AG04449 (cell line): Measurements from ENCODE around the gene MAP2K6.
A peak's percentile ranks its signal among the peaks of the same experiment; 100 is the strongest.

ENCODE experiments used
- CTCF ChIA-PET: fragments of 350-600 bp; formaldehyde crosslinking; extraction: SDS; loops from one replicate; lab custom pipeline; 2021; ENCODE audit warnings: antibody characterized with exemption; lab: Yijun Ruan, JAX
- POLR2A ChIA-PET: fragments of 400-600, 350-600 bp; formaldehyde crosslinking; extraction: SDS; loops from one replicate; lab custom pipeline; 2020; ENCODE audit warnings: antibody characterized with exemption, inconsistent platforms; lab: Yijun Ruan, JAX
- DNase-seq: peaks from one replicate; pipeline ENCODE4 v3.0.0-alpha.2; 2010; ENCODE audit warnings: low read depth, low spot score
- H3K4me3 ChIP-seq: 2 replicates; pipeline ENCODE4 v1.5.1; 2011; ENCODE audit warnings: low read depth, mild to moderate bottlenecking, control low read depth, low read length
- TF ChIP-seq, protein P1 (sequence below): IDR thresholded peaks from one replicate; pipeline ENCODE4 v1.5.1; 2011; ENCODE audit warnings: mild to moderate bottlenecking, moderate library complexity, low read length, control low read depth, inconsistent platforms; ENCODE audit not compliant: insufficient read depth; ENCODE audit errors: missing control alignments

Gene MAP2K6

DNA sequence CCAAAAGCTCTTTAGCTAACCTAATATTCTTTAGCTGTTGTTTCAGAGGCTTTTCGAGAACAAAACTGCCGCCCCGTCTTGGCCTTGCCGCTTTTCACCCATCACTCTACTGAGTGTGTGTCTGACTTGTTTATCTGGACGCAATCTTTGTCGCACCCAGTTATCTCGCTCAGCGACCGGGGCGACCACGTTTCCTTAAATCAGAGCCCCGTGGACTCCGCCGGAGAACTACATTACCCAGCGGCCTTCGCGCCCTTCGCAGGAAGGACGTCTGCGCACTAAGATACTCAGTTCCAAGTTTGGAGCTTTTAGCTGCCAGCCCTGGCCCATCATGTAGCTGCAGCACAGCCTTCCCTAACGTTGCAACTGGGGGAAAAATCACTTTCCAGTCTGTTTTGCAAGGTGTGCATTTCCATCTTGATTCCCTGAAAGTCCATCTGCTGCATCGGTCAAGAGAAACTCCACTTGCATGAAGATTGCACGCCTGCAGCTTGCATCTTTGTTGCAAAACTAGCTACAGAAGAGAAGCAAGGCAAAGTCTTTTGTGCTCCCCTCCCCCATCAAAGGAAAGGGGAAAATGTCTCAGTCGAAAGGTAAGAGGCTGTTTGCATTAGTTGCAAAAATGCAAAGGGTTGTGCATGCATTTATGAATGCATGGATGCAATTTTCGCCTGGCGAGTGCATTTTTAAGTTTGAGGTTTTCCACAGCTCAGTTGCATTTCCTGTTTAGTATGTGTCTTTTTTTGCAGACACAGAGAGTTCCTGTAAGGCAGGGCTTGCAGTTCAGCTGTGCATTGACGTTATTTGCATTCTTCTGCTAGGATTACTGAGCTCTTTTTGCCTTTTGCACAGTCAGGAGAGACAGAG, at the start of gene MAP2K6:
MAP2K6 (plus strand) TSS at position 290 of the 867 bp plus-strand sequence; CDS start at position 578, 288 bp downstream.
- H3K4me3 ChIP-seq, result peak within 1 kb of the TSS; percentile 51
- ChIA-PET CTCF (interaction anchor here (0.6 to 1.0 kb wide), 4 partner anchors 19 to 161 kb away, joined by 3 read pairs; no protein-coding TSS in a partner anchor), POLR2A (interaction anchor here (0.5 kb wide), 1 partner anchor 132 kb away, joined by 4 read pairs; no protein-coding TSS in a partner anchor)
- DNase-seq, result no peak
- TF ChIP-seq, protein P1, sequence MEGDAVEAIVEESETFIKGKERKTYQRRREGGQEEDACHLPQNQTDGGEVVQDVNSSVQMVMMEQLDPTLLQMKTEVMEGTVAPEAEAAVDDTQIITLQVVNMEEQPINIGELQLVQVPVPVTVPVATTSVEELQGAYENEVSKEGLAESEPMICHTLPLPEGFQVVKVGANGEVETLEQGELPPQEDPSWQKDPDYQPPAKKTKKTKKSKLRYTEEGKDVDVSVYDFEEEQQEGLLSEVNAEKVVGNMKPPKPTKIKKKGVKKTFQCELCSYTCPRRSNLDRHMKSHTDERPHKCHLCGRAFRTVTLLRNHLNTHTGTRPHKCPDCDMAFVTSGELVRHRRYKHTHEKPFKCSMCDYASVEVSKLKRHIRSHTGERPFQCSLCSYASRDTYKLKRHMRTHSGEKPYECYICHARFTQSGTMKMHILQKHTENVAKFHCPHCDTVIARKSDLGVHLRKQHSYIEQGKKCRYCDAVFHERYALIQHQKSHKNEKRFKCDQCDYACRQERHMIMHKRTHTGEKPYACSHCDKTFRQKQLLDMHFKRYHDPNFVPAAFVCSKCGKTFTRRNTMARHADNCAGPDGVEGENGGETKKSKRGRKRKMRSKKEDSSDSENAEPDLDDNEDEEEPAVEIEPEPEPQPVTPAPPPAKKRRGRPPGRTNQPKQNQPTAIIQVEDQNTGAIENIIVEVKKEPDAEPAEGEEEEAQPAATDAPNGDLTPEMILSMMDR, result no peak

DNA sequence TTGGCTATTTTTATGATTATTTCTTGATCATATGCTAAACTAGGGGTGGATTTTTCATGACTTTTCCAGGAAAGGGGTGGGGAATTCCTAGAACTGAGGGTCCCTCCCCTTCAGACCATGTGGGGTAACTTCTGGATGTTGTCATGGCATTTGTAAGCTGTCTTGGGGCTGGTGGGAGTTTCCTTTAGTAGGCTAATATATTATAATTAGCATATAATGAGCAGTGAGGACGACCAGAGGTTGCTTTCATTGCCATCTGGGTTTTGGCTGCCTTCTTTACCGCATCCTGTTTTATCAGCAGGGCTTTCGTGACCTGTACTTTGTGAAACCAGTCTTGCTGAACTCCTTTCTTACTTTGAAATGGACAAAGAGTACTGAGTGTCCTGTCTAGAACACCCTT, 47.2 kb upstream of the MAP2K6 start:
- no peak overlapping the region for H3K4me3 ChIP-seq
- ChIA-PET POLR2A (no interaction called here), CTCF (no interaction called here)
- TF ChIP-seq, protein P1, result no peak
- no peak for DNase-seq

GRCh38 chr17:69373069-69373468, 41.4 kb upstream of the MAP2K6 start:
- TF ChIP-seq, protein P1, result no peak
- no peak overlapping the region for H3K4me3 ChIP-seq
- ChIA-PET CTCF (no interaction called here), POLR2A (no interaction called here)
- DNase-seq, result no peak

DNA sequence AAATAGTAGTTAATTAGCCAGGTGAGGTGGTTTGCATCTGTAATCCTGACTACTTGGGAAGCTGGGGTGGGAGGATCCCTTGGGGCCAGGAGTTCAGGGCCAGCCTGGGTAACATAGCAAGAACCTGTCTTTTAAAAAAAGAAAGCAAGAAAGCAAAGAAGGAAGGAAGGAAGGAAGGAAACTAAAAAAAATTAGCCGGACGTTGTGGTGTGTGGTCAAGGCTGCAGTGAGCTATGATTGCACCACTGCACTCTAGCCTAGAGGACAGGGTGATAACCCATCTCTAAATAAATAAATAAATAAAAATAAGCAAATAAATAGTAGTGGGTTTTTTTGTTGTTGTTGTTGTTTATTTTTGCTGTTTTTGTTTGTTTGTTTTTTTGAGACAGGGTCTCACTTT, 39.3 kb upstream of the MAP2K6 start:
- H3K4me3 ChIP-seq, result no peak overlapping the region
- TF ChIP-seq, protein P1, result no peak
- POLR2A ChIA-PET, result no interaction called here
- DNase-seq, result no peak
- CTCF ChIA-PET, result no interaction called here

- H3K4me3 ChIP-seq, result no peak overlapping the region
- TF ChIP-seq, protein P1, result no peak
- POLR2A ChIA-PET, result no interaction called here
- no peak for DNase-seq
- CTCF ChIA-PET, result interaction anchor here (1.0 kb wide), 1 partner anchor 26 kb away, joined by 3 read pairs; no protein-coding TSS in a partner anchor
Measured at GRCh38 chr17:69388822-69389442, 25.6 kb upstream of the MAP2K6 start.
